Endothelial cell of umbilical vein (primary cell): ENCODE results near the gene TMEM178B. TPM values are rescaled to one million over a fixed set of nuclear protein-coding genes. Genes with fewer than 3 reads are reported as not detected.

Source experiments
- BruUV-seq: library from RNA; stranded (reverse); fragments of 400-500 nt; replicated peaks from 2 replicates; lab custom pipeline; 2021; lab: Mats Ljungman, UMichigan
- CTCF ChIA-PET: fragments of 300-600, 350-600 bp; sonication (Branson Sonifier 250); formaldehyde crosslinking; loops from one replicate; lab custom pipeline; 2021; ENCODE audit warnings: antibody characterized with exemption, inconsistent platforms; lab: Charles Lee
- POLR2A ChIA-PET: fragments of 300-600, 350-600 bp; sonication (Branson Sonifier 250); formaldehyde crosslinking; loops from one replicate; lab custom pipeline; 2021; ENCODE audit warnings: antibody characterized with exemption, inconsistent platforms; lab: Charles Lee
- DNase-seq: peaks from one replicate; pipeline ENCODE4 v3.0.0-alpha.2; 2011; ENCODE audit warnings: low read depth, low spot score
- FAIRE-seq: peaks from 2 replicates; lab custom pipeline; 2011; peaks lifted over from hg19 to GRCh38; lab: Jason Lieb, UNC
- H2AFZ ChIP-seq: 2 replicates; pipeline ENCODE4 v1.6.0; 2012; ENCODE audit warnings: low read depth, low read length, control low read depth, inconsistent platforms
- H3K27ac ChIP-seq: 2 replicates; pipeline ENCODE4 v1.5.1; 2011; ENCODE audit warnings: low read depth, mild to moderate bottlenecking, control low read depth, low read length, moderate library complexity; ENCODE audit not compliant: insufficient read depth
- H3K27me3 ChIP-seq, 2 experiments: 2 replicates each; pipeline versions ENCODE4 v1.6.0 to v1.6.1; 2011; ENCODE audit warnings: low read length in 2 of 2, mixed read lengths in 1 of 2; ENCODE audit not compliant: control insufficient read depth in 2 of 2, insufficient read depth in 2 of 2
- H3K36me3 ChIP-seq, 2 experiments: 2 replicates in 1 of 2; 3 replicates in 1 of 2; pipeline ENCODE4 v1.5.1; 2011; ENCODE audit warnings: low read length in 2 of 2, mild to moderate bottlenecking in 1 of 2, moderate library complexity in 1 of 2; ENCODE audit not compliant: control insufficient read depth in 2 of 2, insufficient read depth in 2 of 2; ENCODE audit errors: extremely low read depth in 1 of 2
- H3K4me1 ChIP-seq: 3 replicates; pipeline ENCODE4 v1.5.1; 2011; ENCODE audit warnings: mild to moderate bottlenecking, low read length; ENCODE audit not compliant: control insufficient read depth, insufficient read depth; ENCODE audit errors: extremely low read depth
- H3K4me2 ChIP-seq: 2 replicates; pipeline ENCODE4 v1.6.1; 2011; ENCODE audit warnings: low read length, control low read depth, mixed read lengths; ENCODE audit not compliant: insufficient read depth
- H3K4me3 ChIP-seq, 3 experiments: fragments of 200-600 bp in 1 of 3; sonication (generic), shearing (Covaris generic) in 1 of 3; replicated peaks in 1 of 3; 2 replicates each; pipeline ENCODE4 v1.5.1; 2011 to 2016; ENCODE audit warnings: control low read depth in 3 of 3, low read length in 3 of 3, mild to moderate bottlenecking in 2 of 3, inconsistent platforms in 1 of 3, low read depth in 1 of 3, moderate library complexity in 1 of 3; ENCODE audit not compliant: insufficient read depth in 1 of 3
- H3K79me2 ChIP-seq: 2 replicates; pipeline ENCODE4 v1.6.0; 2012; ENCODE audit warnings: low read length, inconsistent platforms; ENCODE audit not compliant: control insufficient read depth, insufficient read depth
- H3K9ac ChIP-seq: replicated peaks from 2 replicates; pipeline ENCODE3; 2011; ENCODE audit warnings: low read length, control low read depth; ENCODE audit not compliant: insufficient read depth; ENCODE audit errors: extremely low read depth
- H3K9me1 ChIP-seq: replicated peaks from 3 replicates; pipeline ENCODE4 v1.6.0; 2011; ENCODE audit warnings: mild to moderate bottlenecking, low read length; ENCODE audit not compliant: control insufficient read depth, insufficient read depth; ENCODE audit errors: extremely low read depth
- H3K9me3 ChIP-seq: replicated peaks from 2 replicates; pipeline ENCODE4 v1.5.1; 2012; ENCODE audit warnings: low read length, inconsistent platforms; ENCODE audit not compliant: control insufficient read depth, insufficient read depth
- H4K20me1 ChIP-seq: replicated peaks from 2 replicates; pipeline ENCODE3; 2011; ENCODE audit warnings: mild to moderate bottlenecking, low read length; ENCODE audit not compliant: control insufficient read depth, insufficient read depth; ENCODE audit errors: extremely low read depth
- CTCF ChIP-seq, 2 donors: IDR thresholded peaks; 1 replicate in 1 of 2; 2 replicates in 1 of 2; pipeline ENCODE4 v1.5.1; 2011; ENCODE audit warnings: low read length in 2 of 2, mild to moderate bottlenecking in 2 of 2, moderate library complexity in 2 of 2, control low read depth in 1 of 2, inconsistent platforms in 1 of 2, low read depth in 1 of 2; ENCODE audit not compliant: insufficient read depth in 1 of 2; ENCODE audit errors: extremely low read depth in 1 of 2
- EZH2 ChIP-seq: IDR thresholded peaks from 2 replicates; pipeline ENCODE4 v1.6.1; 2012; ENCODE audit warnings: borderline replicate concordance, low read depth, mild to moderate bottlenecking, moderate library complexity, low read length, inconsistent platforms; ENCODE audit not compliant: severe bottlenecking
- FOS ChIP-seq: IDR thresholded peaks from 2 replicates; pipeline ENCODE4 v1.6.1; 2011; ENCODE audit warnings: mild to moderate bottlenecking, low read length, moderate library complexity, borderline replicate concordance; ENCODE audit not compliant: insufficient read depth
- GATA2 ChIP-seq: IDR thresholded peaks from 2 replicates; pipeline ENCODE4 v1.7.0; 2011; ENCODE audit warnings: low read depth, mild to moderate bottlenecking, moderate library complexity, mixed read lengths, low read length; ENCODE audit not compliant: insufficient read length, insufficient read depth
- JUN ChIP-seq: IDR thresholded peaks from 2 replicates; pipeline ENCODE4 v1.6.1; 2011; ENCODE audit warnings: borderline replicate concordance, low read depth; ENCODE audit not compliant: insufficient read length, insufficient read depth
- MAX ChIP-seq: IDR thresholded peaks from 2 replicates; pipeline ENCODE4 v1.6.1; 2011; ENCODE audit not compliant: insufficient read depth, insufficient read length
- MYC ChIP-seq: IDR thresholded peaks from one replicate; pipeline ENCODE4 v1.6.1; 2011; ENCODE audit warnings: mild to moderate bottlenecking, low read depth, low read length
- POLR2A ChIP-seq: IDR thresholded peaks from 2 replicates; pipeline ENCODE4 v1.6.1; 2012; ENCODE audit warnings: low read depth, mild to moderate bottlenecking, control low read depth, low read length
- POLR2AphosphoS5 ChIP-seq: IDR thresholded peaks from 2 replicates; pipeline ENCODE4 v1.6.1; 2012; ENCODE audit warnings: low read depth, mild to moderate bottlenecking, control low read depth, low read length, moderate library complexity; ENCODE audit not compliant: insufficient read depth
- dilution Hi-C: fragments of 300-500 bp; cut with MboI; formaldehyde crosslinking; loops from one replicate; pipeline ENCODE4 v1.15.0; 2019; ENCODE audit warnings: low sequenced_read_pairs; ENCODE audit not compliant: extremely low pct_ligation_motif_present
- intact Hi-C: fragments of 100-400 bp; cut with micrococcal nuclease; formaldehyde crosslinking; loops from one replicate; pipeline ENCODE4 v1.10.0; 2022
- polyA plus RNA-seq, 4 experiments: library from polyadenylated mRNA; depleted of rRNA in 3 of 4; stranded (reverse) in 3 of 4; unstranded in 1 of 4; fragments of >200 nt; gene quantifications; 2 replicates each; pipeline versions ENCODE4 v1.2.1 to v1.2.3, GENCODE V29; 2011 to 2012; ENCODE audit warnings: missing spikeins in 1 of 4
- total RNA-seq: library from RNA; stranded (reverse); gene quantifications from 2 replicates; pipeline ENCODE4 v1.2.3, GENCODE V29; 2021

TMEM178B gene
- total and polyA plus RNA-seq, 2 donors (not counting 3 experiments of a cell fraction or from before 2014, with no cell fraction given): not detected

GRCh38 chr7:141166926-141167325, 93.1 kb downstream of the TMEM178B start:
- intact Hi-C loops: no loop called here
- Histone ChIP-seq H3K27me3 (no peaks in the 10 kb centered on the region), H3K9ac (no peak overlapping the region), H3K36me3 (no peaks in the 10 kb centered on the region), H2AFZ (no peak overlapping the region), H4K20me1 (no peaks in the 10 kb centered on the region), H3K4me3 (no peak overlapping the region), H3K9me1 (no peaks in the 10 kb centered on the region), H3K79me2 (no peaks in the 10 kb centered on the region), H3K4me2 (no peak overlapping the region), H3K27ac (no peak overlapping the region), H3K4me1 (no peaks in the 10 kb centered on the region), H3K9me3 (peaks cover 2% of the 10 kb centered on the region)
- POLR2A ChIA-PET: no interaction called here
- TF ChIP-seq POLR2AphosphoS5 (no peak), CTCF (IDR thresholded peaks at IDR 0.05; ENCODE audit: extremely low read depth in 1 of 2, insufficient read depth in 1 of 2, low read depth in 1 of 2, low read length in 2 of 2) (no peak), MAX (no peak), EZH2 (no peak), FOS (no peak), JUN (no peak), MYC (no peak), GATA2 (no peak), POLR2A (no peak)
- CTCF ChIA-PET: no interaction called here
- FAIRE-seq: no peak
- no peak for DNase-seq
- dilution Hi-C loops: no loop called here
- BruUV-seq: no TSS peak
